Testis (tissue), 2 donors: Measurements from ENCODE around the gene MRPL19.

ENCODE experiments used
- POLR2A ChIP-seq: fragments of 450-650 bp; IDR thresholded peaks from one replicate; pipeline ENCODE4 v1.6.1; 2017; ENCODE audit warnings: antibody characterized with exemption, mild to moderate bottlenecking, moderate library complexity
- TF ChIP-seq, protein P1 (sequence below), 3 experiments: fragments of 450-650 bp in 2 of 3; fragments of 200-600 bp in 1 of 3; sonication (generic) in 1 of 3; IDR thresholded peaks; one replicate each; pipeline ENCODE4 v1.5.1; 2016 to 2019; ENCODE audit warnings: antibody characterized with exemption in 3 of 3, mild to moderate bottlenecking in 2 of 3, moderate library complexity in 1 of 3

- TF ChIP-seq, protein P1, sequence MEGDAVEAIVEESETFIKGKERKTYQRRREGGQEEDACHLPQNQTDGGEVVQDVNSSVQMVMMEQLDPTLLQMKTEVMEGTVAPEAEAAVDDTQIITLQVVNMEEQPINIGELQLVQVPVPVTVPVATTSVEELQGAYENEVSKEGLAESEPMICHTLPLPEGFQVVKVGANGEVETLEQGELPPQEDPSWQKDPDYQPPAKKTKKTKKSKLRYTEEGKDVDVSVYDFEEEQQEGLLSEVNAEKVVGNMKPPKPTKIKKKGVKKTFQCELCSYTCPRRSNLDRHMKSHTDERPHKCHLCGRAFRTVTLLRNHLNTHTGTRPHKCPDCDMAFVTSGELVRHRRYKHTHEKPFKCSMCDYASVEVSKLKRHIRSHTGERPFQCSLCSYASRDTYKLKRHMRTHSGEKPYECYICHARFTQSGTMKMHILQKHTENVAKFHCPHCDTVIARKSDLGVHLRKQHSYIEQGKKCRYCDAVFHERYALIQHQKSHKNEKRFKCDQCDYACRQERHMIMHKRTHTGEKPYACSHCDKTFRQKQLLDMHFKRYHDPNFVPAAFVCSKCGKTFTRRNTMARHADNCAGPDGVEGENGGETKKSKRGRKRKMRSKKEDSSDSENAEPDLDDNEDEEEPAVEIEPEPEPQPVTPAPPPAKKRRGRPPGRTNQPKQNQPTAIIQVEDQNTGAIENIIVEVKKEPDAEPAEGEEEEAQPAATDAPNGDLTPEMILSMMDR (IDR thresholded peaks at IDR 0.05) = no peak
- TF ChIP-seq POLR2A = no peak
Measured at GRCh38 chr2:75612862-75613243, 33.7 kb upstream of the MRPL19 start.
